HK-2 (cell line): ENCODE results near the gene PBRM1.

ENCODE experiments used
- DNase-seq: peaks from one replicate; pipeline ENCODE4 v3.0.0-alpha.2; 2018; ENCODE audit not compliant: unreplicated experiment

PBRM1 gene

DNA sequence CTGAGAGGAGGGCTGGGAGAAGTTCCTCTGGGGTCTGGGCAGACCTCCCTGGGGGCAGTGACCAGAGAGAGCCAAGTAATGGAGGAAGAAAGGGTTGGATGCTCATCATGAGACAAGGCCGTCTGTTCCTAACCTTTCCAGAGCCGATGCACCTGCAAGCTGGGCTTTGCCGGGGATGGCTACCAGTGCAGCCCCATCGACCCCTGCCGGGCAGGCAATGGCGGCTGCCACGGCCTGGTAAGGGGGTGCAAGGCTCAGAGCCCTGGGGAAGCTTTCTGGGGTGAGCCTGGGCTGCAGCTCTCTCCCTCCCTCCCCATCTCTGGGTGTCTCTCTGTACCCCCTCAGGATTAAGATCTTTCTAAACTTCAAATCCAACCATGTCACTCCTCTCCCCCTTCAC is 174.2 kb downstream of the PBRM1 start:
- DNase-seq: no peak

DNA sequence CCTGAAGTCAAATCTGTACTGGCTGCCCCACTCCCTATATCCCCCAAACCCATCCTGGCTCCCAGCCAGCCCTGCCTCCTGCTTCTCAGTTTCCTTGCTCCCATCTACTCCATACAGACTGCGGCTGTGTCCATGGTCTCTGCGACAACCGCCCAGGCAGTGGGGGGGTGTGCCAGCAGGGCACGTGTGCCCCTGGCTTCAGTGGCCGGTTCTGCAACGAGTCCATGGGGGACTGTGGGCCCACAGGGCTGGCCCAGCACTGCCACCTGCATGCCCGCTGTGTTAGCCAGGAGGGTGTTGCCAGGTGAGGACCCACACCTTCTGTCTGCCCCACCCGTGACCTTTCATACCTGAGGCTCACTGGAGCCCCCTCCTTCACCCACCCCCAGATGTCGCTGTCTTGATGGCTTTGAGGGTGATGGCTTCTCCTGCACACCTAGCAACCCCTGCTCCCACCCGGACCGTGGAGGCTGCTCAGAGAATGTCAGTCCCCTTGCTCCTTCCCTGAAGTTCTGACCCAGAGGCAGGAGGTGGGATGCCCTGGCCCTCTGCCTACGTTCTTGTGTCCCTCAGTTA is 175.9 kb downstream of the PBRM1 start:
- DNase-seq: no peak

GRCh38 chr3:52507359-52507758 is 178.4 kb downstream of the PBRM1 start:
- DNase-seq: peak; percentile 62

DNA sequence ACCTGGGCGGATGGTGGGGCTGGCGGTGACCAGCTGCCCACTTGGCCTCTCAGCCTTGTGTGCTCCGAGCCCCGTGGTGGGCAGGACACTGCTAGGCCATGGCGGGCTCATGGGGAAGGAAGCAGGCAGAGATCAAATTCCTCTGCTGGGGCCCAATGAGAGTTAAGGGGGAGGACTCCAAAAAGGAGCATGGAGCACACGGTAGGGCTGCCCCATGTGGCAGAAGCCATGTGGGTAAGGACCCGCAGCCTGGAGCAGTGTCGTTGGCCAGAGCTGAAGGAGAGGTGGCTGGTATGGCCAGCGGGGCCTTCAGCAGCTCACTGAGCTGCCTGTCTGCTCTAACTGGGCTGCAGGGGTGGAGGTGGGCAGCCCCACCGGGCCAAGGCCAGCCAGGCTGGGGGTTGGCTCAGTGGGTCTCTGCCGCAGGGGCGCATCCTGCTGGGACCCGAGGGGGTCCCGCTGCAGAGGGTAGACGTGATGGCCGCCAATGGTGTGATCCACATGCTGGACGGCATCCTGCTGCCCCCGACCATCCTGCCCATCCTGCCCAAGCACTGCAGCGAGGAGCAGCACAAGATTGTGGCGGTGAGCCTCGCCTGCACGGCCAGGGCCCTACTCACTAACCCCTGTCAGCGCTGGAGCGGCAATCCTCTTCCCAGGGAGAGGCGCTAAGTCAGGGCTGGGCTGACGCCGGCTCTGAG is 179.3 kb downstream of the PBRM1 start:
- no peak for DNase-seq

DNA sequence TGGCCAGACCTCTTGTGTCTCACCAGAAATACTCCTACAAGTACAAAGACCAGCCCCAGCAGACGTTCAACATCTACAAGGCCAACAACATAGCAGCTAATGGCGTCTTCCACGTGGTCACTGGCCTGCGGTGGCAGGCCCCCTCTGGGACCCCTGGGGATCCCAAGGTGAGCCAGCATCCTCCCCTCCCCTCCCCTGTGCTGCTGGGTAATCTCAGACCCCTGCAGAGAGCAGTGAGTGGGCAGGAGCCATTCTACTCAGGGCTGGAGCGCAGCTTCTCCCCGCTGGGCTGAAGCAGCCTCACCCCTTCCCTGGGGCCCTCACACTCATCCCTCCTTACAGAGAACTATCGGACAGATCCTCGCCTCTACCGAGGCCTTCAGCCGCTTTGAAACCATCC is 180.7 kb downstream of the PBRM1 start:
- DNase-seq: no peak

DNA sequence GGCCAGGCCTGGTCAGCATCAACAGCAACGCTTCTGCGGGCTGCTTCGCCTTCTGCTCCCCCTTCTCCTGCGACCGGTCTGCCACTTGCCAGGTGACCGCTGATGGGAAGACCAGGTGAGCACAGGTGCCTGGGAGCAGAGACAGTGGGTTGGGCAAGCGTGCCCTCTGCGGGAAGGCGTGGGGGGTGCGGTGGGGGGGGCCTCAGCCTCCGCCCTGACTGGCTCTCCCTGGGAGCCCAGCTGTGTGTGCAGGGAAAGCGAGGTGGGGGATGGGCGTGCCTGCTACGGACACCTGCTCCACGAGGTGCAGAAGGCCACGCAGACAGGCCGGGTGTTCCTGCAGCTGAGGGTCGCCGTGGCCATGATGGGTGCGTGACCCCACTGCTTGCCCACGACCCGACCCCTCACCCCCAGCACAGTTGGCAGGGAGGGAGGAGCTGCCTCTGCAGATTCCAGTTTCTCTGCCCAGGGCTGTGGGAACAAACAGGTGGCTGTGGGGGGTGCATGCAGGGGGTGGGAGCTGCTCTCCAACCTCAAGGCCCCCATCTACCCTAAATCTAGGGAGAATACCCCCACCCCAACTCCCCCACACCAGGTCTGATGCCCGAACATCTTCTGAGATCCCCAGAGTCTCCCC is 181.8 kb downstream of the PBRM1 start:
- DNase-seq: no peak

DNA sequence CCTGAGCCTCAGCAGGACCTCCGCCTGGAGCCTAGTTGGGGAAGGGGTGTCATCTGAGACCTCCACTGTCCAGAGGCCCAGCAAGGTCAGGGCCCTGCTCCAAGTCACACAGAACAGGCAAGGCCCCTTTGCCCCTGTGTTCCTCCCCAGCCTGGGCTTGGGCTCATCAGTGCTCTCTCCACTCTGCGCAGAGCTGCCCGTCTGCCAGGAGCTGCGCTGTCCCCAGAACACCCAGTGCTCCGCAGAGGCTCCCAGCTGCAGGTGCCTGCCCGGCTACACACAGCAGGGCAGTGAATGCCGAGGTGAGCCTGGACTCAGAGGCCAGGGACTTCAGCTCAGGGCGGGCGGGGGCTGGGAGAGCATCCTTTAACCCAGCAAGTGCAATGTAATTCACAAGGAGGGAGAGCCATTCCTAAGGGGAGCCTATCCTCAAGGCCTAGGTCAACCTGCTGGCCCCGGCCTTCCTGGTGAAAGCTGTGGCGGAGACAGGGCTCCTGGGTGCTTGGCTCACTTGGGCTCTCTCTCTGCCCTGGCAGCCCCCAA is 182.8 kb downstream of the PBRM1 start:
- no peak for DNase-seq

GRCh38 chr3:52502001-52502400 is 183.7 kb downstream of the PBRM1 start:
- DNase-seq: no peak

DNA sequence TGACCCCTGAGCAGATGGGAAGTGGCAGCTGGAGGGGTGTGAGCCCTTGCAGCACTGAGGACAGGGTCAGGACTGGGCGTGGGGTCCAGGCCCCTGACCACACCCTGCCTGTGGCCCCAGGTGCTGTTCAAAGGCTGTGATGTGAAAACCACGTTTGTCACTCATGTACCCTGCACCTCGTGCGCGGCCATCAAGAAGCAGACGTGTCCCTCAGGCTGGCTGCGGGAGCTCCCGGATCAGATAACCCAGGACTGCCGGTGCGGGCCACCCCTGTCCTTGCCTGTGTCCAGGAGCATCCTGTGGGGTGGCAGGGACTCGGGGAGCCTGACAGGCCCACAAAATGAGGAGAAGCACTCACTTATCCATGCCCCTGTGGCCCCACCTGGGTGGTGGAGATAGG is 184.7 kb downstream of the PBRM1 start:
- no peak for DNase-seq

DNA sequence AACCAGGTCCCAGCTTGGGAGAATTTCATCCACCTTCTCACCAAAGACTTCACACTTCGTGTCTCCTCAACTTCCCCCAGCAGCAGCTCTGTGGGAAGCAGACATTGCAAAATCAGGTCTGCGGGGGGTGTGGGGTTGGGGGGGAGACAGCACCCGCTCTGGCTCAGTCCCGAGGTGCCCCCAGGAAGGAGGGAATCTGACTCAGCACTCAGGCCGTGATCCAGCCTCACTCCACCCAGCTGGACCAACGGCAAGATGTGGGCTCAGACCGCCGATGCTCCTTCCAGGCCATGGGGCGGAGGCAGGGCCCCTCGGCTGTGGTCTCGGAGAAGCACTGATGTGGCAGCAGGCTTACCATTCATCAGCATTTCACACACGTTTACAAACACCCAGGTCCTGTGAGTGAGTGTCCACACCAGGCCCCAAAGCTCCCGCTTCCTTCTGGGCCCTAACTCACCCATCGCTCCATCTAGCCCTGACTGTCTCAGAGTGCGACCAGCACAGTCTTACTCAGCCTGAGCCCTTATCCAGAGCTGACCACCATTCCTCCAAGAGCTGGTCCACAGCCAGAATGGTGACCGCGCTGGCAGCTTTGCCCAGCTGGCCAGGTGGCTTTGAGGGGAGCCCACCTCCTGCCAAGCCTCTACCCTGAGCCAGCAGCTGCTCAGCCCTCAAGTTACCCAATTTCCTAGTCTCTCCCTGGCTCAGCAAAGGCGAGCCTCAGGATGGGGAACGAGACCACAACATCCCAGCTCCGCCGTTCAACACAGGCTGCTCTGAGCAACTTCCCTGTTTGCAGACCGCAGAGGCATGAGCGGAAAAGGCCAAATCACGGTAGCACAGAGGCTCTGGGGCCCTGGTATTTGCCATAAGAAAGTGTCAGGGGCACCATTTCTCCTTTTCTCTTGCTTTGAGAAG is 187.3 kb downstream of the PBRM1 start:
- no peak for DNase-seq

- DNase-seq: peak; percentile 35
These were observed 189.7 kb downstream of the PBRM1 start for GRCh38 chr3:52495777-52496602.
